Measurements from ENCODE around the gene MTA1. TPM values are rescaled to one million over a fixed set of nuclear protein-coding genes. Genes with fewer than 3 reads are reported as not detected.

The MTA1 gene
- total and polyA plus RNA-seq, 10 of the 15 experiments (the other 5 are each of a cell fraction or from before 2014, with no cell fraction given) = 0.14 to 162 (median 30.6) TPM

DNA sequence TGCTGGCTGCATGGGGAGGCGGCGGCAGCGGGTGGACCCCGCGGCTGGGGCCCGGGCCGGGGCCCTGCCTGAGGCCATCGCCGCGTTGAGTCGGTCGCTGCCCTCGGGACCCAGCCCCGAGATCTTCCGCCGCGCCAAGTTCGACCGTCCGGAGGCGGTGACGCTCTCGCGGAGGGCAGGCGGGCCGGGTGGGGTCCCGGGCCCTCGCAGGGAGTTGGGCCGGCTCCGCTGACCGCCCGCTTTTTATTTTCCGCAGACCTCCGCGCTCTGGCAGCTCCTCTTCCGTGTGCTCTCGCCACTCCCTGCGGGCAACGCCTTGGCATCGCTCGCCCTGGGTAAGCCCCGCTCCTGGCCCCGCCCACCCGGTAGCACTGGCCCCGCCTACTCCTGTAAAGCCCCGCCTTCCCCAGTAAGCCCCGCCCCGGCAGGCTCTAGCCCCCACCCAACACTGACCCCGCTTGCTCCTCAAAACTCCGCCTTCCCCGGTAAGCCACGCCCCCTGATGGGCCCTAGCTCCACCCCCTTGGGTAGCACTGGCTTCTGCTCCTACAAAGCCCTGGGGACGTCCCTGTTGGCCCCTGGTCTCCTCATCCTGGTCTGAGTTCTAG is 71.8 kb downstream of the MTA1 start:
- ChIA-PET CTCF (interaction anchor here (0.9 to 4.4 kb wide), 5 partner anchors 10 to 817 kb away, joined by 3 to 103 read pairs (median 3); no protein-coding TSS in a partner anchor), SMC1A (ENCODE audit: uncharacterized antibody, unreplicated experiment) (interaction anchor here (2.7 kb wide), 1 partner anchor 10 kb away, joined by 39 read pairs; no protein-coding TSS in a partner anchor), RAD21 (ENCODE audit: unreplicated experiment) (interaction anchor here (0.6 to 2.1 kb wide), 4 partner anchors 9 to 808 kb away, joined by 3 to 9 read pairs (median 4); no protein-coding TSS in a partner anchor), POLR2A (interaction anchor here (0.6 to 1.1 kb wide), 3 partner anchors 9 to 322 kb away, joined by 3 to 4 read pairs (median 3); no protein-coding TSS in a partner anchor)
- Histone ChIP-seq H3K4me2 (ENCODE audit: control insufficient read depth, insufficient read depth) (peak overlapping the region; percentile 93), H3K27me3 (replicated peaks in 1 of 2; ENCODE audit: control insufficient read depth in 2 of 2, insufficient read depth in 2 of 2, low read length in 1 of 2) (no peaks in the 10 kb centered on the region), H3K27ac (ENCODE audit: control insufficient read depth, insufficient read depth) (peak overlapping the region; percentile 58), H3K9me3 (replicated peaks; ENCODE audit: control insufficient read depth, insufficient read depth, low read length) (no peaks in the 10 kb centered on the region), H2AFZ (ENCODE audit: control insufficient read depth, low read depth, low read length) (peak overlapping the region; percentile 92), H3K4me1 (ENCODE audit: control insufficient read depth, insufficient read depth, low read length) (peaks cover 19% of the 10 kb centered on the region), H3K9ac (ENCODE audit: control insufficient read depth, insufficient read depth, low read length) (peak overlapping the region; percentile 73), H4K20me1 (ENCODE audit: control insufficient read depth, insufficient read depth) (no peaks in the 10 kb centered on the region), H3K36me3 (ENCODE audit: control insufficient read depth in 2 of 2, insufficient read depth in 2 of 2, low read length in 1 of 2) (no peaks in the 10 kb centered on the region; a peak in 1 of 4 replicates), H3K79me2 (ENCODE audit: control insufficient read depth, insufficient read depth, low read length) (peaks cover 8% of the 10 kb centered on the region), H3K4me3 (peak overlapping the region; percentile 73)
- no TSS peak for BruUV-seq (replicated peaks)
- ATAC-seq (peak; percentile 37), DNase-seq (ENCODE audit: low read depth, low spot score) (peak; percentile 58), FAIRE-seq (no peak)
- intact Hi-C loops (cut with micrococcal nuclease; ENCODE audit: unreplicated experiment) (loop anchor here (5.0 kb wide), 1 partner anchor 36 kb away; the partner anchor contains the start of gene TMEM121), in situ Hi-C loops (cut with MboI) (no loop called here)
- WGBS (ENCODE audit: insufficient coverage, insufficient replicate concordance, low lambda C conversion rate, missing lambda C conversion rate) = under 1% methylated on average over 34 of the region's 53 CpGs
- TF ChIP-seq HDAC6 (IDR thresholded peaks at IDR 0.05; ENCODE audit: unreplicated experiment) = no peak
- no peak for TF ChIP-seq EZH2 (IDR thresholded peaks at IDR 0.05; ENCODE audit: borderline replicate concordance, control insufficient read depth, low read depth, low read length)
- peak; percentile 32 for TF ChIP-seq NR2F1 (conservative IDR thresholded peaks at IDR 0.05)
- TF ChIP-seq, protein P1, sequence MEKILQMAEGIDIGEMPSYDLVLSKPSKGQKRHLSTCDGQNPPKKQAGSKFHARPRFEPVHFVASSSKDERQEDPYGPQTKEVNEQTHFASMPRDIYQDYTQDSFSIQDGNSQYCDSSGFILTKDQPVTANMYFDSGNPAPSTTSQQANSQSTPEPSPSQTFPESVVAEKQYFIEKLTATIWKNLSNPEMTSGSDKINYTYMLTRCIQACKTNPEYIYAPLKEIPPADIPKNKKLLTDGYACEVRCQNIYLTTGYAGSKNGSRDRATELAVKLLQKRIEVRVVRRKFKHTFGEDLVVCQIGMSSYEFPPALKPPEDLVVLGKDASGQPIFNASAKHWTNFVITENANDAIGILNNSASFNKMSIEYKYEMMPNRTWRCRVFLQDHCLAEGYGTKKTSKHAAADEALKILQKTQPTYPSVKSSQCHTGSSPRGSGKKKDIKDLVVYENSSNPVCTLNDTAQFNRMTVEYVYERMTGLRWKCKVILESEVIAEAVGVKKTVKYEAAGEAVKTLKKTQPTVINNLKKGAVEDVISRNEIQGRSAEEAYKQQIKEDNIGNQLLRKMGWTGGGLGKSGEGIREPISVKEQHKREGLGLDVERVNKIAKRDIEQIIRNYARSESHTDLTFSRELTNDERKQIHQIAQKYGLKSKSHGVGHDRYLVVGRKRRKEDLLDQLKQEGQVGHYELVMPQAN (conservative IDR thresholded peaks at IDR 0.05) = peak; percentile 100
- peak; percentile 58; the same call in 1 of the 2 replicates for TF ChIP-seq HDAC2 (IDR thresholded peaks at IDR 0.05)
- peak; percentile 21; the same call in 1 of the 2 replicates for TF ChIP-seq RB1 (IDR thresholded peaks at IDR 0.05; ENCODE audit: borderline replicate concordance)
- peak; percentile 83; the same call in 1 of the 2 replicates for TF ChIP-seq MXI1 (IDR thresholded peaks at IDR 0.05; ENCODE audit: low read depth, low read length)
- peak; percentile 87; the same call in 1 of the 2 replicates for TF ChIP-seq GATAD2B (conservative IDR thresholded peaks at IDR 0.05; ENCODE audit: low read depth)
- no peak for TF ChIP-seq POLR2AphosphoS5 (IDR thresholded peaks at IDR 0.05; ENCODE audit: low read length)
- TF ChIP-seq KLF5 (IDR thresholded peaks at IDR 0.05; ENCODE audit: partially characterized antibody) = peak; percentile 1
- TF ChIP-seq, protein P2, sequence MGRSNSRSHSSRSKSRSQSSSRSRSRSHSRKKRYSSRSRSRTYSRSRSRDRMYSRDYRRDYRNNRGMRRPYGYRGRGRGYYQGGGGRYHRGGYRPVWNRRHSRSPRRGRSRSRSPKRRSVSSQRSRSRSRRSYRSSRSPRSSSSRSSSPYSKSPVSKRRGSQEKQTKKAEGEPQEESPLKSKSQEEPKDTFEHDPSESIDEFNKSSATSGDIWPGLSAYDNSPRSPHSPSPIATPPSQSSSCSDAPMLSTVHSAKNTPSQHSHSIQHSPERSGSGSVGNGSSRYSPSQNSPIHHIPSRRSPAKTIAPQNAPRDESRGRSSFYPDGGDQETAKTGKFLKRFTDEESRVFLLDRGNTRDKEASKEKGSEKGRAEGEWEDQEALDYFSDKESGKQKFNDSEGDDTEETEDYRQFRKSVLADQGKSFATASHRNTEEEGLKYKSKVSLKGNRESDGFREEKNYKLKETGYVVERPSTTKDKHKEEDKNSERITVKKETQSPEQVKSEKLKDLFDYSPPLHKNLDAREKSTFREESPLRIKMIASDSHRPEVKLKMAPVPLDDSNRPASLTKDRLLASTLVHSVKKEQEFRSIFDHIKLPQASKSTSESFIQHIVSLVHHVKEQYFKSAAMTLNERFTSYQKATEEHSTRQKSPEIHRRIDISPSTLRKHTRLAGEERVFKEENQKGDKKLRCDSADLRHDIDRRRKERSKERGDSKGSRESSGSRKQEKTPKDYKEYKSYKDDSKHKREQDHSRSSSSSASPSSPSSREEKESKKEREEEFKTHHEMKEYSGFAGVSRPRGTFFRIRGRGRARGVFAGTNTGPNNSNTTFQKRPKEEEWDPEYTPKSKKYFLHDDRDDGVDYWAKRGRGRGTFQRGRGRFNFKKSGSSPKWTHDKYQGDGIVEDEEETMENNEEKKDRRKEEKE (IDR thresholded peaks at IDR 0.05) = no peak
- TF ChIP-seq LARP7 (IDR thresholded peaks at IDR 0.05) = peak; percentile 99
- TF ChIP-seq BACH1 (IDR thresholded peaks at IDR 0.05; ENCODE audit: borderline replicate concordance) = peak; percentile 30; the same call in 1 of the 2 replicates
- TF ChIP-seq, protein P3, sequence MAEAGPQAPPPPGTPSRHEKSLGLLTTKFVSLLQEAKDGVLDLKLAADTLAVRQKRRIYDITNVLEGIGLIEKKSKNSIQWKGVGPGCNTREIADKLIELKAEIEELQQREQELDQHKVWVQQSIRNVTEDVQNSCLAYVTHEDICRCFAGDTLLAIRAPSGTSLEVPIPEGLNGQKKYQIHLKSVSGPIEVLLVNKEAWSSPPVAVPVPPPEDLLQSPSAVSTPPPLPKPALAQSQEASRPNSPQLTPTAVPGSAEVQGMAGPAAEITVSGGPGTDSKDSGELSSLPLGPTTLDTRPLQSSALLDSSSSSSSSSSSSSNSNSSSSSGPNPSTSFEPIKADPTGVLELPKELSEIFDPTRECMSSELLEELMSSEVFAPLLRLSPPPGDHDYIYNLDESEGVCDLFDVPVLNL (IDR thresholded peaks at IDR 0.05; ENCODE audit: low read depth, low read length) = no peak
- TF ChIP-seq CREM (IDR thresholded peaks at IDR 0.05; ENCODE audit: low read depth) = 0 out of 2 replicates have a peak, but pooled peaks have one; percentile 7
- TF ChIP-seq DPF2 (IDR thresholded peaks at IDR 0.05) = peak; percentile 55
- TF ChIP-seq SRF (IDR thresholded peaks at IDR 0.05; ENCODE audit: low read depth in 2 of 2, low read length in 2 of 2) = peak in 1 of 2 experiments; percentile 27; a peak in 1 of 4 replicates
- peak; percentile 89 for TF ChIP-seq SMARCA5 (IDR thresholded peaks at IDR 0.05)
- TF ChIP-seq HDGF (IDR thresholded peaks at IDR 0.05) = 0 out of 2 replicates have a peak, but pooled peaks have one; percentile 71
